Mesenchymal stem cell (in vitro differentiated cells and primary cell): ENCODE measurements around the gene GPR62.

Source experiments
- DNase-seq: peaks from one replicate; pipeline ENCODE4 v3.0.0-alpha.2; 2013
- H2AFZ ChIP-seq: one replicate; pipeline ENCODE4 v1.6.1; 2013; ENCODE audit warnings: low read depth, mild to moderate bottlenecking, control low read depth, inconsistent platforms, low read length, moderate library complexity
- H2AK5ac ChIP-seq: 2 replicates; pipeline ENCODE4 v1.6.1; 2013; ENCODE audit warnings: low read length, moderate library complexity, mild to moderate bottlenecking, inconsistent platforms; ENCODE audit not compliant: severe bottlenecking
- H2BK120ac ChIP-seq: one replicate; pipeline ENCODE4 v1.6.1; 2013; ENCODE audit warnings: low read depth, mild to moderate bottlenecking, inconsistent platforms, low read length, moderate library complexity
- H2BK12ac ChIP-seq, 2 experiments: one replicate each; pipeline ENCODE4 v1.6.1; 2013; ENCODE audit warnings: inconsistent platforms in 2 of 2, low read length in 2 of 2, mild to moderate bottlenecking in 2 of 2, moderate library complexity in 2 of 2, control low read depth in 1 of 2
- H2BK15ac ChIP-seq: one replicate; pipeline ENCODE4 v1.6.1; 2013; ENCODE audit warnings: mild to moderate bottlenecking, low read depth, inconsistent platforms; ENCODE audit not compliant: poor library complexity, severe bottlenecking
- H2BK5ac ChIP-seq: 2 replicates; pipeline ENCODE4 v1.6.1; 2013; ENCODE audit warnings: low read depth, mild to moderate bottlenecking, low read length, control low read depth, inconsistent platforms; ENCODE audit not compliant: poor library complexity, severe bottlenecking
- H3K14ac ChIP-seq, 2 experiments: one replicate each; pipeline ENCODE4 v1.6.1; 2013; ENCODE audit warnings: inconsistent platforms in 2 of 2, low read length in 2 of 2, control low read depth in 1 of 2, mild to moderate bottlenecking in 1 of 2, moderate library complexity in 1 of 2
- H3K18ac ChIP-seq, 2 experiments: one replicate each; pipeline ENCODE4 v1.6.1; 2013; ENCODE audit warnings: inconsistent platforms in 2 of 2, low read length in 2 of 2, control low read depth in 1 of 2, low read depth in 1 of 2, mild to moderate bottlenecking in 1 of 2
- H3K23ac ChIP-seq, 2 experiments: one replicate each; pipeline ENCODE4 v1.6.1; 2013; ENCODE audit warnings: inconsistent platforms in 2 of 2, low read length in 2 of 2, mild to moderate bottlenecking in 2 of 2, moderate library complexity in 2 of 2, control low read depth in 1 of 2
- H3K27ac ChIP-seq: 2 replicates; pipeline ENCODE4 v1.5.1; 2013; ENCODE audit warnings: mild to moderate bottlenecking, moderate library complexity, low read length, control low read depth, inconsistent platforms; ENCODE audit not compliant: poor library complexity, severe bottlenecking
- H3K27me3 ChIP-seq, 2 experiments: 2 replicates each; pipeline versions ENCODE4 v1.6.1 to v1.7.0; 2013; ENCODE audit warnings: low read length in 2 of 2, mild to moderate bottlenecking in 2 of 2, moderate library complexity in 2 of 2, control low read depth in 1 of 2, inconsistent platforms in 1 of 2; ENCODE audit not compliant: control insufficient read depth in 1 of 2, insufficient read depth in 1 of 2
- H3K36me3 ChIP-seq, 2 experiments: 2 replicates each; pipeline versions ENCODE4 v1.6.1 to v1.7.0; 2013; ENCODE audit warnings: low read length in 2 of 2, control low read depth in 1 of 2, inconsistent platforms in 1 of 2, low read depth in 1 of 2, mild to moderate bottlenecking in 1 of 2; ENCODE audit not compliant: insufficient read depth in 2 of 2, control insufficient read depth in 1 of 2
- H3K4ac ChIP-seq, 2 experiments: one replicate each; pipeline ENCODE4 v1.6.1; 2013; ENCODE audit warnings: inconsistent platforms in 2 of 2, low read length in 2 of 2, mild to moderate bottlenecking in 2 of 2, moderate library complexity in 2 of 2, control low read depth in 1 of 2, low read depth in 1 of 2
- H3K4me1 ChIP-seq: 2 replicates; pipeline ENCODE4 v1.6.1; 2013; ENCODE audit warnings: low read depth, low read length, control low read depth; ENCODE audit not compliant: control insufficient read depth, insufficient read depth
- H3K4me2 ChIP-seq: 2 replicates; pipeline ENCODE4 v1.6.1; 2013; ENCODE audit warnings: low read length, mild to moderate bottlenecking, inconsistent platforms; ENCODE audit not compliant: poor library complexity, severe bottlenecking
- H3K4me3 ChIP-seq, 2 experiments: 2 replicates each; pipeline versions ENCODE4 v1.5.1 to v1.7.0; 2013; ENCODE audit warnings: low read length in 2 of 2, mild to moderate bottlenecking in 2 of 2, control low read depth in 1 of 2, low read depth in 1 of 2; ENCODE audit not compliant: insufficient read depth in 1 of 2
- H3K79me1 ChIP-seq: replicated peaks from 2 replicates; pipeline ENCODE4 v1.6.1; 2013; ENCODE audit warnings: mild to moderate bottlenecking, control low read depth, low read length, inconsistent platforms; ENCODE audit not compliant: poor library complexity, severe bottlenecking
- H3K9ac ChIP-seq: 2 replicates; pipeline ENCODE4 v1.7.0; 2013; ENCODE audit warnings: mild to moderate bottlenecking, low read length, moderate library complexity
- H3K9me3 ChIP-seq: 2 replicates; pipeline ENCODE4 v1.7.0; 2013; ENCODE audit warnings: mild to moderate bottlenecking, low read length; ENCODE audit not compliant: control insufficient read depth
- H4K8ac ChIP-seq: one replicate; pipeline ENCODE4 v1.6.1; 2013; ENCODE audit warnings: inconsistent platforms, mild to moderate bottlenecking, low read length, moderate library complexity
- H4K91ac ChIP-seq: one replicate; pipeline ENCODE4 v1.6.1; 2013; ENCODE audit warnings: mild to moderate bottlenecking, low read length, inconsistent platforms
- WGBS: methylation state at CpG from one replicate; pipeline ENCODE4 v1.1.7; 2013; ENCODE audit warnings: mixed read lengths; 5-methylcytosine and 5-hydroxymethylcytosine counted together

Gene GPR62

DNA sequence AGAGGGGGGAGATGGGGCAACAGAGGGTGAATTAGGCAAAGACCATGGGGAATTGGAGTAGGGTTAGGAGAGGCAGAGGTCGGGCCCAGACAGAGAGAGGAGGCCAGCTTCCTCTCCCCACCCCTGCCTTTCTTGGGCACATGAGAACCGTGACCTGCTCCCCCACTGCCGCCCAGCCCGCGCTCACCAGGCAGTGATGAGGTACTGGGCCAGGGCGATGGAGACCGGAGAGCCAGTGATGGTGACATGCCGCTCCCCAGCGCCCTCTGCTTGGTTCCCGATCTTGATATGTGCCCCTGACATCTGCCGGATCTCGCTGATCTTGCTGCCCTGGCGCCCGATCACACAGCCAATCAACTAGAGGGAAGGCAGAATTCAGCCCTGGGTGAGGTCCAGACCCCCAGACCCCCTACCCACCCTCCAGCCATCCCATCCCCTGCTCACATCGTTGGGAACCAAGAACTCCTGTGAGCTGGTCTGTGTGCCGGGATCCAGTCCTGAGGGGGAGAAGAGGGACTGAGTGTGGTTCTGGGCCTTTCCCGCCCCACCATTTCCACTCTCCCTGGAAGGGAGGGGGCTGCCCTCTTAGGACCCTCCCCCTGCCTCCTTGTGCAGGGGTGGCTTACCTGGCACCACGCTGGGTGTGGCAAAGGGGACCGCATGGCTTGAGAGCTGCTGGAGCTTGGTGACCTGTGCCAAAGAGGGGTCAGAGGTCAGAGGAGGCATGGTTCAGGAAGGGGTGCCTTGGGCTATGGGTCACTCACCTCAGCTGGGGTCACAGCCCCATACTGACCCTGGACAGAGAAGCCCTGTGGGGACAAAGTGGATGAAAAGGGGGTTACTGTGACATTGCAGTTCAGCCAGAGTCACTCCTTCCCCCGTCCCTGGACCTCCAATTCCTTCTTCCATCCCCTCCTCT is 3.7 kb downstream of the GPR62 start:
- Histone ChIP-seq H3K18ac (no peak overlapping the region), H2AFZ (no peak overlapping the region), H2BK120ac (no peak overlapping the region), H3K36me3 (peaks cover 39 to 57% of the 10 kb centered on the region in 2 experiments), H3K9me3 (no peaks in the 10 kb centered on the region), H3K14ac (no peak overlapping the region), H4K8ac (no peak overlapping the region), H2AK5ac (no peak overlapping the region), H3K4ac (no peak overlapping the region), H2BK5ac (no peak overlapping the region), H2BK12ac (no peak overlapping the region), H3K4me1 (peaks cover 20% of the 10 kb centered on the region), H4K91ac (no peak overlapping the region), H2BK15ac (no peak overlapping the region), H3K27me3 (peaks cover 4 to 13% of the 10 kb centered on the region in 2 experiments), H3K4me3 (no peak overlapping the region), H3K9ac (no peak overlapping the region), H3K79me1 (peaks cover 3% of the 10 kb centered on the region), H3K27ac (no peak overlapping the region), H3K23ac (no peak overlapping the region), H3K4me2 (no peak overlapping the region)
- WGBS: 94% methylated on average over 18 of the region's 20 CpGs
- no peak for DNase-seq

GRCh38 chr3:51959651-51960050 is 4.5 kb downstream of the GPR62 start:
- 97% methylated on average over 7 of the region's 7 CpGs for WGBS
- DNase-seq: no peak

DNA sequence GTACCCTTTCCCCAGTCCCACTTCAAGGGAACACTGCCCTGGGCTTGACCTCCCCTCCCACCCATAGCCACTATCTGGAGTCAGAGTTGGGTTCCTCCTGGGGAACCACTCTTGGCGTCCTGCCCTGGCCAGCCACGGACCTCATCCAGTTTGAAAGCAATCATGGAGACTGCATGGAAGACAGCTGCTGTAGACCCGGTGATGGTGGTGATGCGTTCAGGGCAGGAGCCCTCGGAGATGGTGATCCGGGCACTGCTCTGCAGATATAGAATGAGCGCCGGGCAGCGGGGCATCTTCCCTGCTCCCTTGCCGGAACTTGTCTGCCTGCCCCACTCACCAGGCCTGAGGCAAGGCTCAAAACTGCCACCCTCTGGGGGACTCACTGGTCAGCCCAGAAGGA is 5.2 kb downstream of the GPR62 start:
- H2AFZ ChIP-seq: no peak overlapping the region
- no peak overlapping the region for H2BK5ac ChIP-seq
- peaks cover 0 to 2% of the 10 kb centered on the region in 2 experiments for H3K27me3 ChIP-seq
- peaks cover 39 to 63% of the 10 kb centered on the region in 2 experiments for H3K36me3 ChIP-seq
- no peak overlapping the region for H3K9ac ChIP-seq
- H3K4me2 ChIP-seq: no peak overlapping the region
- H2AK5ac ChIP-seq: no peak overlapping the region
- 97% methylated on average over 9 of the region's 10 CpGs for WGBS
- H3K9me3 ChIP-seq: no peaks in the 10 kb centered on the region
- no peak for DNase-seq
- no peak overlapping the region for H3K4ac ChIP-seq
- H3K18ac ChIP-seq: no peak overlapping the region
- H2BK12ac ChIP-seq: no peak overlapping the region
- H3K4me3 ChIP-seq: no peak overlapping the region
- H3K23ac ChIP-seq: no peak overlapping the region
- H4K8ac ChIP-seq: no peak overlapping the region
- peaks cover 12% of the 10 kb centered on the region for H3K79me1 ChIP-seq
- peaks cover 28% of the 10 kb centered on the region for H3K4me1 ChIP-seq
- H2BK120ac ChIP-seq: no peak overlapping the region
- no peak overlapping the region for H4K91ac ChIP-seq
- no peak overlapping the region for H3K14ac ChIP-seq
- H3K27ac ChIP-seq: no peak overlapping the region
- no peak overlapping the region for H2BK15ac ChIP-seq

More at GRCh38 chr3:51959651-51960050, 4.5 kb downstream of the GPR62 start:
- Histone ChIP-seq H3K14ac (no peak overlapping the region), H3K27ac (no peak overlapping the region), H3K79me1 (peaks cover 6% of the 10 kb centered on the region), H3K4me2 (no peak overlapping the region), H2BK15ac (no peak overlapping the region), H3K36me3 (peaks cover 39 to 61% of the 10 kb centered on the region in 2 experiments), H3K9me3 (no peaks in the 10 kb centered on the region), H2AFZ (no peak overlapping the region), H3K27me3 (peaks cover 4 to 7% of the 10 kb centered on the region in 2 experiments), H3K18ac (no peak overlapping the region), H3K4me3 (no peak overlapping the region), H3K4ac (no peak overlapping the region), H2BK120ac (no peak overlapping the region), H3K4me1 (peaks cover 28% of the 10 kb centered on the region), H2BK12ac (no peak overlapping the region), H2BK5ac (no peak overlapping the region), H2AK5ac (no peak overlapping the region), H4K8ac (no peak overlapping the region), H3K23ac (no peak overlapping the region), H4K91ac (no peak overlapping the region), H3K9ac (no peak overlapping the region)

DNA sequence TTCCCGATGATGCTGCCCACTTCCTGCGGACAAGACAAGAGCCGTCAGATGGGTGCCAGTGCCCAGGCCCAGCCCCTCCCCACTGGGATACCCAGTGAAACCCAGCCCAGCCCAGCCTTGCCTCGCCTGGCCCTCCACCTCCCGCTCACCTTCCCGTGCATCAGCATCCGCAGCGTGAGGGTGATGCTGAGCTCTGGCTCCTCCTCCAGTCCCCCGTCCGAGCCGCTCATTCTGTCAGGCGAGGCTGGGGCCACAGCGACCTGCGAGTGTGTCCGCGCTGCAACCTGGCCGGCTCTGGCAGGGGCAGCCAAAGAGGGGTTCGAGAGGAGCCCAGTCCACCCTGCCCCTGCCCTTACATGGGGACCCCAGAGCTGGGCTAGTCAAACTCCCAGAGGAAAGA is 5.8 kb downstream of the GPR62 start:
- no peak overlapping the region for H4K91ac ChIP-seq
- no peak overlapping the region for H4K8ac ChIP-seq
- no peak overlapping the region for H3K27ac ChIP-seq
- H3K23ac ChIP-seq: no peak overlapping the region
- no peak overlapping the region for H2BK15ac ChIP-seq
- no peak overlapping the region for H3K4me2 ChIP-seq
- no peak overlapping the region for H3K18ac ChIP-seq
- H3K27me3 ChIP-seq: no peaks in the 10 kb centered on the region
- no peak overlapping the region for H3K4me3 ChIP-seq
- no peak overlapping the region for H2AFZ ChIP-seq
- no peak overlapping the region for H2AK5ac ChIP-seq
- no peak overlapping the region for H2BK12ac ChIP-seq
- no peak overlapping the region for H3K4ac ChIP-seq
- peaks cover 25% of the 10 kb centered on the region for H3K4me1 ChIP-seq
- H3K14ac ChIP-seq: no peak overlapping the region
- peaks cover 16% of the 10 kb centered on the region for H3K79me1 ChIP-seq
- no peak overlapping the region for H2BK5ac ChIP-seq
- H2BK120ac ChIP-seq: no peak overlapping the region
- peaks cover 39 to 63% of the 10 kb centered on the region in 2 experiments for H3K36me3 ChIP-seq
- no peak for DNase-seq
- H3K9ac ChIP-seq: no peak overlapping the region
- WGBS: 94% methylated on average over 18 of the region's 18 CpGs
- no peaks in the 10 kb centered on the region for H3K9me3 ChIP-seq
